ENCODE measurements around the gene CCKAR. TPM values are rescaled to one million over a fixed set of nuclear protein-coding genes. Genes with fewer than 3 reads are reported as not detected.

The CCKAR gene
- total and polyA plus RNA-seq, 2 experiments from 2014 or later: not detected

DNA sequence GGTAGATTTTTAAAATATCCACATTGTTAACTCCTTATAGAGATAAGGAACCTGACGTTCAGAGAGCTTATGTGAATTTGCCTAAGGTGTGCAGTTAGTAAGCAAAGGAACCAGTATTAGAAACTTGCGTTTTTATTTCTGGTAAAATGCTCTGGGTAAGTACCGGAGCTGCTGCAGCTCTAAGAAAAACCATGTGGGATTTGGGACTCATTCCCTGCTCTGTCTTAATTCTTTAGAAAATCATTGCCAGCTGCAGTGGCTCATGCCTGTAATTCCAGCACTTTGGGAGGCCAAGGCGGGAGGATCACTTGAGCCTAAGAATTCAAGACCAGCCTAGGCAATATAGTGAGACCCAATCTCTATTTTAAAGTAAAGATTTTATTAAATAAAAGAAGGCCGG lies 5.8 kb downstream of the CCKAR start (continued):
- TF ChIP-seq ZNF462 (CRISPR knock-in tag; IDR thresholded peaks at IDR 0.05): no peak
- TF ChIP-seq, protein P1, sequence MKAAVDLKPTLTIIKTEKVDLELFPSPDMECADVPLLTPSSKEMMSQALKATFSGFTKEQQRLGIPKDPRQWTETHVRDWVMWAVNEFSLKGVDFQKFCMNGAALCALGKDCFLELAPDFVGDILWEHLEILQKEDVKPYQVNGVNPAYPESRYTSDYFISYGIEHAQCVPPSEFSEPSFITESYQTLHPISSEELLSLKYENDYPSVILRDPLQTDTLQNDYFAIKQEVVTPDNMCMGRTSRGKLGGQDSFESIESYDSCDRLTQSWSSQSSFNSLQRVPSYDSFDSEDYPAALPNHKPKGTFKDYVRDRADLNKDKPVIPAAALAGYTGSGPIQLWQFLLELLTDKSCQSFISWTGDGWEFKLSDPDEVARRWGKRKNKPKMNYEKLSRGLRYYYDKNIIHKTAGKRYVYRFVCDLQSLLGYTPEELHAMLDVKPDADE (IDR thresholded peaks at IDR 0.05): no peak
- TF ChIP-seq ZNF114 (CRISPR knock-in tag; IDR thresholded peaks at IDR 0.05): no peak
- TF ChIP-seq EZH2phosphoT487 (IDR thresholded peaks at IDR 0.05; ENCODE audit: unreplicated experiment): no peak
- no peak for TF ChIP-seq ZNF331 (CRISPR knock-in tag; IDR thresholded peaks at IDR 0.05; ENCODE audit: low read depth)
- no peak for TF ChIP-seq CREB1 (CRISPR knock-in tag; IDR thresholded peaks at IDR 0.05; ENCODE audit: low read depth)

DNA sequence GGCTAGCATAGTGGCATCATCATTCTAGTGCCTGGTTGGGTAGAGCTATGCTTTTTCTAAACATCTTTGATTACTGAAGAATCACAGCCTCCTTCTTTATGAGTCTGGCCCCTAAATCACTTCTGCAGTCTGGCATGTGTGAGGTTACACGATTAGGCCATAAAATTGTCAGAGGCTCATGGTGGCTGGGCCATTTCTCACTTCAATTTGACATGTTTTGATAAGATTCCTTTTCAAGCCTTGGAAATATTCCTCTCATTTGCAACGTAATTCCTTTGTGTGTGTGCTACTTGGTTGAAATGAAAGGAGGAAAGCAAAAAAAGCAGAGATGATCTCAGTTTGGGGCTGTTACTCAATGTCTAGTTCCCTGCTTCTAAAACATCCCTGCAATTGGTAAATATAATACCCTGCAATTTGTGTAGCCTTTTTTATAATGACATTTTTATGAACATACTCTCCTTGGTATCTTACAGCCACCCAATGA lies 6.2 kb downstream of the CCKAR start:
- Histone ChIP-seq H2AFZ (no peak overlapping the region), H3K27me3 (ENCODE audit: insufficient read depth) (no peaks in the 10 kb centered on the region), H3K9me2 (ENCODE audit: insufficient read depth) (no peaks in the 10 kb centered on the region), H3F3A (replicated peaks; ENCODE audit: low read depth) (no peaks in the 10 kb centered on the region), H3K27ac (ENCODE audit: low read depth) (no peak overlapping the region), H3K4me2 (no peak overlapping the region), H3K4me1 (ENCODE audit: insufficient read depth) (peaks cover 8% of the 10 kb centered on the region), H4K20me1 (replicated peaks; ENCODE audit: insufficient read depth) (no peaks in the 10 kb centered on the region), H3K4me3 (no peak overlapping the region), H3K36me3 (ENCODE audit: insufficient read depth) (no peaks in the 10 kb centered on the region), H3K79me2 (replicated peaks; ENCODE audit: insufficient read depth) (no peaks in the 10 kb centered on the region)
- no peak overlapping the region for H3K27ac Mint-ChIP-seq
- no peaks in the 10 kb centered on the region for H3K36me3 Mint-ChIP-seq (ENCODE audit: low read depth)
- peaks cover 2% of the 10 kb centered on the region for H3K27me3 Mint-ChIP-seq (ENCODE audit: insufficient read depth, low read depth, poor library complexity)
- peaks cover 7% of the 10 kb centered on the region; the same call in 2 of the 3 replicates for H3K4me1 Mint-ChIP-seq
- ATAC-seq (no peak), DNase-seq (ENCODE audit: low spot score) (no peak)
- no peak overlapping the region for H3K4me3 Mint-ChIP-seq
- no peaks in the 10 kb centered on the region; the same call in 2 of the 3 replicates for H3K9me3 Mint-ChIP-seq
- TF ChIP-seq POLR2AphosphoS5 (IDR thresholded peaks at IDR 0.05; ENCODE audit: low read depth): no peak
- TF ChIP-seq CREB1 (CRISPR knock-in tag; IDR thresholded peaks at IDR 0.05; ENCODE audit: low read depth): no peak
- TF ChIP-seq REST (IDR thresholded peaks at IDR 0.05; ENCODE audit: unreplicated experiment): no peak
- TF ChIP-seq STAT1 (IDR thresholded peaks at IDR 0.05; ENCODE audit: unreplicated experiment): no peak
- no peak for TF ChIP-seq EZH2phosphoT487 (IDR thresholded peaks at IDR 0.05; ENCODE audit: unreplicated experiment)
- no peak for TF ChIP-seq EZH2 (IDR thresholded peaks at IDR 0.05; ENCODE audit: low read depth, unreplicated experiment)
- TF ChIP-seq ZNF331 (CRISPR knock-in tag; IDR thresholded peaks at IDR 0.05; ENCODE audit: low read depth): no peak
- TF ChIP-seq ZNF114 (CRISPR knock-in tag; IDR thresholded peaks at IDR 0.05): no peak
- TF ChIP-seq JUNB (IDR thresholded peaks at IDR 0.05; ENCODE audit: unreplicated experiment): no peak
- no peak for TF ChIP-seq NANOG (IDR thresholded peaks at IDR 0.05; ENCODE audit: borderline replicate concordance)
- TF ChIP-seq, protein P1 (IDR thresholded peaks at IDR 0.05): no peak
